Suprapubic skin (tissue), 4 donors: ENCODE data around the gene TTC39C.

Experiments used
- EP300 ChIP-seq: sonication (generic); formaldehyde crosslinking; IDR thresholded peaks from one replicate; pipeline ENCODE4 v1.6.1; 2017; ENCODE audit warnings: antibody characterized with exemption
- POLR2A ChIP-seq, 2 donors: fragments of 450-650 bp; IDR thresholded peaks; one replicate each; pipeline ENCODE4 v1.6.1; 2017; ENCODE audit warnings: antibody characterized with exemption in 2 of 2, mild to moderate bottlenecking in 2 of 2, moderate library complexity in 2 of 2
- POLR2AphosphoS5 ChIP-seq, 3 donors: sonication (generic); formaldehyde crosslinking; IDR thresholded peaks; one replicate each; pipeline ENCODE4 v1.6.1; 2017; ENCODE audit warnings: antibody characterized with exemption in 3 of 3
- TF ChIP-seq, protein P1 (sequence below), 2 donors: fragments of 200-600 bp in 1 of 2; fragments of 450-650 bp in 1 of 2; sonication (generic) in 1 of 2; IDR thresholded peaks; one replicate each; pipeline ENCODE4 v1.5.1; 2016 to 2019; ENCODE audit warnings: antibody characterized with exemption in 2 of 2, mild to moderate bottlenecking in 1 of 2, moderate library complexity in 1 of 2

DNA sequence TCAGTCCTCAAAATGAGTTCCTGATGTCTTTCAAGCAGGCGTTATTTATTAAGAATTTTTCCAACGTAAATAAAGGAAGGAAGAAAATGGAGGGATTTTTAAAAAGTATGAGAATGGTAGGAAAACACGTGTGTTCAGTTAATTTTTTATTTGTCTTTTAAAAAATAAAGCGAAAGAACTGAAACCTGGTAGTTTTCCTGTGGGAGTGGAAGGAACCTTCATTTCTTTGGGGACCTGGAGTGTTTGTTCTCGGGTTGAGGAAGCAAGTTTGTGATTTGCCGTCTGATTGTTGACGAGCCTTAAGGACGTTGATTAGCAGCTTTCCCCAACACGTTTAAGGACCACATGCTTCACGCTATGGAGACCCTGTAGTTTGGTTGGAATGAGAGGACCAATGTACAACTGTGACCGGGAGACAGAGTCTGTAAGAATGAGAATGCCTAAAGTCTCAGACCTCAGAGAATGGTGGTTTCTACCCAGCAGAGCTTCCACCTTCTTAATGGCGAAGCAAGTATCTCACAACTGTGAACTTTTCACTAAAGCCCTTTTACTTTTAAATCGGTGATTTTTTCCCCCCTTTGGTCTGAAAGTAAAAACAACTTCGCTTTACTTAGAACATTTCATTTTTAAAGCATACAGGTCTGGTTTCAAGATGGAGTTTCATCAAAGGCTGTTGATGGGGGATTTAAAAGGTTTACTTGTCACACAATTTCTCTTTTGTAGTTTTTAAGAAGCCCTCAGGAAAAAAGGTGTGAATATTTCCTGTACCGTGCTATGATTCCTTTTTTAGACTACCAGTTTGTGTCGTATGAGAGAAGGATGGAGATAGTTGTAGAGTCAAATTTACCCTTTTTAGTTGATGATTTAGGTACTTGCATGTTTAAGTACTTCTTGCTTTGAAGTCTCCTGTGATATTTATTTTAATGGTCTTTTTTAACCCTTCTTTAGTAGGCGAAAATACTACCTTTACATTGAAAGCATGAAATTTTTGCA, 1.4 kb downstream of the TTC39C start:
- TF ChIP-seq POLR2AphosphoS5 (IDR thresholded peaks at IDR 0.05) (no peak), POLR2A (IDR thresholded peaks at IDR 0.05) (no peak), EP300 (no peak)
- TF ChIP-seq, protein P1, sequence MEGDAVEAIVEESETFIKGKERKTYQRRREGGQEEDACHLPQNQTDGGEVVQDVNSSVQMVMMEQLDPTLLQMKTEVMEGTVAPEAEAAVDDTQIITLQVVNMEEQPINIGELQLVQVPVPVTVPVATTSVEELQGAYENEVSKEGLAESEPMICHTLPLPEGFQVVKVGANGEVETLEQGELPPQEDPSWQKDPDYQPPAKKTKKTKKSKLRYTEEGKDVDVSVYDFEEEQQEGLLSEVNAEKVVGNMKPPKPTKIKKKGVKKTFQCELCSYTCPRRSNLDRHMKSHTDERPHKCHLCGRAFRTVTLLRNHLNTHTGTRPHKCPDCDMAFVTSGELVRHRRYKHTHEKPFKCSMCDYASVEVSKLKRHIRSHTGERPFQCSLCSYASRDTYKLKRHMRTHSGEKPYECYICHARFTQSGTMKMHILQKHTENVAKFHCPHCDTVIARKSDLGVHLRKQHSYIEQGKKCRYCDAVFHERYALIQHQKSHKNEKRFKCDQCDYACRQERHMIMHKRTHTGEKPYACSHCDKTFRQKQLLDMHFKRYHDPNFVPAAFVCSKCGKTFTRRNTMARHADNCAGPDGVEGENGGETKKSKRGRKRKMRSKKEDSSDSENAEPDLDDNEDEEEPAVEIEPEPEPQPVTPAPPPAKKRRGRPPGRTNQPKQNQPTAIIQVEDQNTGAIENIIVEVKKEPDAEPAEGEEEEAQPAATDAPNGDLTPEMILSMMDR (IDR thresholded peaks at IDR 0.05): no peak
